ENCODE measurements around the gene PTPN22.

- TF ChIP-seq EZH2phosphoT487 (IDR thresholded peaks at IDR 0.05; ENCODE audit: insufficient read depth, low read depth) (no peak), EZH2 (IDR thresholded peaks at IDR 0.05; ENCODE audit: insufficient read depth, poor library complexity, severe bottlenecking) (no peak)
These were observed 19.3 kb upstream of the PTPN22 start for GRCh38 chr1:113890816-113891215.

Measured in GM23248 (cell line).